WTC11 (cell line): ENCODE measurements around the gene ZSCAN18.

Experiments used
- CREB1 ChIP-seq: sonication (generic); formaldehyde crosslinking; IDR thresholded peaks from 2 replicates; pipeline ENCODE4 v1.8.0; 2023; ENCODE audit warnings: mild to moderate bottlenecking, missing genetic modification reagents
- ELF4 ChIP-seq: sonication (generic); formaldehyde crosslinking; IDR thresholded peaks from 2 replicates; pipeline ENCODE4 v1.8.1; 2022; ENCODE audit warnings: low read depth, mild to moderate bottlenecking, moderate library complexity, missing genetic modification reagents
- JAZF1 ChIP-seq: fragments of 250-450 bp; sonication (Bioruptor Pico); IDR thresholded peaks from 2 replicates; pipeline ENCODE4 v1.9.0; 2021; ENCODE audit warnings: moderate library complexity, mild to moderate bottlenecking, inconsistent platforms
- NR1H2 ChIP-seq: sonication (generic); formaldehyde crosslinking; IDR thresholded peaks from 2 replicates; pipeline ENCODE4 v1.9.0; 2021; ENCODE audit warnings: mild to moderate bottlenecking, moderate library complexity, missing genetic modification reagents
- RELA ChIP-seq: sonication (generic); formaldehyde crosslinking; IDR thresholded peaks from 2 replicates; pipeline ENCODE4 v1.8.1; 2022; ENCODE audit warnings: missing genetic modification reagents, mild to moderate bottlenecking, borderline replicate concordance
- SP1 ChIP-seq: sonication (generic); formaldehyde crosslinking; conservative IDR thresholded peaks from 2 replicates; pipeline ENCODE4 v1.8.1; 2022; ENCODE audit warnings: missing genetic modification reagents
- TEAD1 ChIP-seq: sonication (generic); formaldehyde crosslinking; IDR thresholded peaks from 2 replicates; pipeline ENCODE4 v1.8.0; 2022; ENCODE audit warnings: mild to moderate bottlenecking, missing genetic modification reagents
- TF ChIP-seq, protein P1 (sequence below): fragments of 200-600 bp; IDR thresholded peaks from 2 replicates; pipeline ENCODE4 v1.8.0; 2022; ENCODE audit warnings: antibody characterized with exemption
- TF ChIP-seq, protein P2 (sequence below): sonication (generic); formaldehyde crosslinking; IDR thresholded peaks from 2 replicates; pipeline ENCODE4 v1.8.1; 2023; ENCODE audit warnings: mild to moderate bottlenecking, missing genetic modification reagents, moderate library complexity
- TF ChIP-seq, protein P3 (sequence below): fragments of 250-450 bp; sonication (Bioruptor Pico); IDR thresholded peaks from 2 replicates; pipeline ENCODE4 v2.1.2; 2022; ENCODE audit warnings: mild to moderate bottlenecking, moderate library complexity

DNA sequence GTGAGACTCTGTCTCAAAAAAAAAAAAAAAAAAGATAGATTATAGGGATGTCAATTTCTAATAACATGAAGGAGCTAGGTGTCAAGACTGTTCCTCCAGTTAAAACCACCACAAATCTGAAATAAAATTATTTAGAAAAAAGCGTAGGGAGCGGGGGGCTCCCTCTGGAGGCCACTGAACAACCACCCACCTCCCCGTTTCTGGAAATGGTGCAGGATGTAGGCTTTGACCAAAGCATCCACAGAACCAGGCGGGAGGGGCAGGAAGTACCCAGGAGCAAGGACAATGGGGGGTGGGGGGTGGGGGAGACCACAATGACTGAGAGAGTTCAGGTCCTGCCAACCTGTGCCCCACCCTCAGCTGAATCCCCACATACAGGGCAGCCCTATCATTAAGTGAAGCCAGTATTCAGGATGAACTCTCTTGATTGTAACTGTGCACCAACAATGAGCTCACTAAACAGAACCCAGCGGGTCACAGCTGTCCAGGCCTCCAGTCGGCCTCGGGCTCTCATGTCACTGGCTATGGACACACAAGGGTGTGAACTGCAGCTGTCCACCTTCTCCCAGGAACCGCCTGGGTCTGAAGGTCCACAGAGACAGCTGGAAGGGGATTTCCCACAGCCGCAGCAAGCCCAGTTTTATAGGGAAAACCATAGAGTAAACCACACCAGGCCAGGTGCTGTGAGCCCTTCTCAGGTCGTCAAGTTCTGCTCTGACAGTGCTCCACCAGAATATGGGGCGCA, 6.6 kb downstream of the ZSCAN18 start:
- TF ChIP-seq, protein P1, sequence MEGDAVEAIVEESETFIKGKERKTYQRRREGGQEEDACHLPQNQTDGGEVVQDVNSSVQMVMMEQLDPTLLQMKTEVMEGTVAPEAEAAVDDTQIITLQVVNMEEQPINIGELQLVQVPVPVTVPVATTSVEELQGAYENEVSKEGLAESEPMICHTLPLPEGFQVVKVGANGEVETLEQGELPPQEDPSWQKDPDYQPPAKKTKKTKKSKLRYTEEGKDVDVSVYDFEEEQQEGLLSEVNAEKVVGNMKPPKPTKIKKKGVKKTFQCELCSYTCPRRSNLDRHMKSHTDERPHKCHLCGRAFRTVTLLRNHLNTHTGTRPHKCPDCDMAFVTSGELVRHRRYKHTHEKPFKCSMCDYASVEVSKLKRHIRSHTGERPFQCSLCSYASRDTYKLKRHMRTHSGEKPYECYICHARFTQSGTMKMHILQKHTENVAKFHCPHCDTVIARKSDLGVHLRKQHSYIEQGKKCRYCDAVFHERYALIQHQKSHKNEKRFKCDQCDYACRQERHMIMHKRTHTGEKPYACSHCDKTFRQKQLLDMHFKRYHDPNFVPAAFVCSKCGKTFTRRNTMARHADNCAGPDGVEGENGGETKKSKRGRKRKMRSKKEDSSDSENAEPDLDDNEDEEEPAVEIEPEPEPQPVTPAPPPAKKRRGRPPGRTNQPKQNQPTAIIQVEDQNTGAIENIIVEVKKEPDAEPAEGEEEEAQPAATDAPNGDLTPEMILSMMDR = no peak
- TF ChIP-seq RELA (CRISPR knock-in tag) (no peak), SP1 (no peak), CREB1 (CRISPR knock-in tag) (no peak), JAZF1 (CRISPR knock-in tag) (no peak), TEAD1 (CRISPR knock-in tag) (no peak), ELF4 (CRISPR knock-in tag) (no peak), NR1H2 (CRISPR knock-in tag) (no peak)
- TF ChIP-seq, protein P2, sequence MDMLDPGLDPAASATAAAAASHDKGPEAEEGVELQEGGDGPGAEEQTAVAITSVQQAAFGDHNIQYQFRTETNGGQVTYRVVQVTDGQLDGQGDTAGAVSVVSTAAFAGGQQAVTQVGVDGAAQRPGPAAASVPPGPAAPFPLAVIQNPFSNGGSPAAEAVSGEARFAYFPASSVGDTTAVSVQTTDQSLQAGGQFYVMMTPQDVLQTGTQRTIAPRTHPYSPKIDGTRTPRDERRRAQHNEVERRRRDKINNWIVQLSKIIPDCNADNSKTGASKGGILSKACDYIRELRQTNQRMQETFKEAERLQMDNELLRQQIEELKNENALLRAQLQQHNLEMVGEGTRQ (CRISPR knock-in tag) = no peak
- TF ChIP-seq, protein P3, sequence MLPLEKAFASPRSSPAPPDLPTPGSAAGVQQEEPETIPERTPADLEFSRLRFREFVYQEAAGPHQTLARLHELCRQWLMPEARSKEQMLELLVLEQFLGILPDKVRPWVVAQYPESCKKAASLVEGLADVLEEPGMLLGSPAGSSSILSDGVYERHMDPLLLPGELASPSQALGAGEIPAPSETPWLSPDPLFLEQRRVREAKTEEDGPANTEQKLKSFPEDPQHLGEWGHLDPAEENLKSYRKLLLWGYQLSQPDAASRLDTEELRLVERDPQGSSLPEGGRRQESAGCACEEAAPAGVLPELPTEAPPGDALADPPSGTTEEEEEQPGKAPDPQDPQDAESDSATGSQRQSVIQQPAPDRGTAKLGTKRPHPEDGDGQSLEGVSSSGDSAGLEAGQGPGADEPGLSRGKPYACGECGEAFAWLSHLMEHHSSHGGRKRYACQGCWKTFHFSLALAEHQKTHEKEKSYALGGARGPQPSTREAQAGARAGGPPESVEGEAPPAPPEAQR = no peak
